Hepatocyte (in vitro differentiated cells): Measurements from ENCODE around the gene NDUFC2.

Source experiments
- EZH2 ChIP-seq: fragments of 200-600 bp; sonication (generic); IDR thresholded peaks from 2 replicates; pipeline ENCODE4 v1.6.1; 2016; ENCODE audit warnings: antibody characterized with exemption, mild to moderate bottlenecking, borderline replicate concordance
- EZH2phosphoT487 ChIP-seq: fragments of 200-600 bp; sonication (generic); IDR thresholded peaks from one replicate; pipeline ENCODE4 v1.6.1; 2018; ENCODE audit warnings: antibody characterized with exemption, mild to moderate bottlenecking, low read depth, moderate library complexity; ENCODE audit not compliant: unreplicated experiment, severe bottlenecking
- TF ChIP-seq, protein P1 (sequence below): fragments of 200-600 bp; sonication (generic); IDR thresholded peaks from 2 replicates; pipeline ENCODE4 v1.5.1; 2016; ENCODE audit warnings: antibody characterized with exemption, mild to moderate bottlenecking; ENCODE audit not compliant: poor library complexity

- TF ChIP-seq, protein P1, sequence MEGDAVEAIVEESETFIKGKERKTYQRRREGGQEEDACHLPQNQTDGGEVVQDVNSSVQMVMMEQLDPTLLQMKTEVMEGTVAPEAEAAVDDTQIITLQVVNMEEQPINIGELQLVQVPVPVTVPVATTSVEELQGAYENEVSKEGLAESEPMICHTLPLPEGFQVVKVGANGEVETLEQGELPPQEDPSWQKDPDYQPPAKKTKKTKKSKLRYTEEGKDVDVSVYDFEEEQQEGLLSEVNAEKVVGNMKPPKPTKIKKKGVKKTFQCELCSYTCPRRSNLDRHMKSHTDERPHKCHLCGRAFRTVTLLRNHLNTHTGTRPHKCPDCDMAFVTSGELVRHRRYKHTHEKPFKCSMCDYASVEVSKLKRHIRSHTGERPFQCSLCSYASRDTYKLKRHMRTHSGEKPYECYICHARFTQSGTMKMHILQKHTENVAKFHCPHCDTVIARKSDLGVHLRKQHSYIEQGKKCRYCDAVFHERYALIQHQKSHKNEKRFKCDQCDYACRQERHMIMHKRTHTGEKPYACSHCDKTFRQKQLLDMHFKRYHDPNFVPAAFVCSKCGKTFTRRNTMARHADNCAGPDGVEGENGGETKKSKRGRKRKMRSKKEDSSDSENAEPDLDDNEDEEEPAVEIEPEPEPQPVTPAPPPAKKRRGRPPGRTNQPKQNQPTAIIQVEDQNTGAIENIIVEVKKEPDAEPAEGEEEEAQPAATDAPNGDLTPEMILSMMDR, result no peak
- TF ChIP-seq EZH2 (no peak), EZH2phosphoT487 (no peak)
These were observed 20.0 kb upstream of the NDUFC2 start for GRCh38 chr11:78099666-78100065.
